T-helper 1 cell treated with Interleukin-12 subunit alpha and Interleukin-12 subunit beta and Interleukin-4 antibody, amounts not matched to agents 30 μg/mL and 1 μg/mL, for 36 hours (primary cell): ENCODE results near the gene KIF13A.
"Not testable (repeated sequence)": the region's sequence is repeated elsewhere in the genome, so short reads cannot be mapped to it uniquely, and the experiment has no call there.

Experiments used
- H3K27ac Mint-ChIP-seq: one replicate; pipeline ENCODE4 v1.8.0; 2021; ENCODE audit warnings: mild to moderate bottlenecking, mixed read lengths
- H3K27me3 Mint-ChIP-seq: one replicate; pipeline ENCODE4 v1.8.0; 2021; ENCODE audit warnings: low read depth, mixed read lengths
- H3K36me3 Mint-ChIP-seq: one replicate; pipeline ENCODE4 v1.8.0; 2021; ENCODE audit warnings: low read depth, mixed read lengths
- H3K4me1 Mint-ChIP-seq: one replicate; pipeline ENCODE4 v1.8.0; 2021; ENCODE audit warnings: low read depth, mixed read lengths
- H3K4me3 Mint-ChIP-seq: one replicate; pipeline ENCODE4 v1.8.0; 2021; ENCODE audit warnings: mild to moderate bottlenecking, moderate library complexity, mixed read lengths
- H3K9me3 Mint-ChIP-seq: one replicate; pipeline ENCODE4 v1.8.0; 2021; ENCODE audit warnings: mixed read lengths

The KIF13A gene

DNA sequence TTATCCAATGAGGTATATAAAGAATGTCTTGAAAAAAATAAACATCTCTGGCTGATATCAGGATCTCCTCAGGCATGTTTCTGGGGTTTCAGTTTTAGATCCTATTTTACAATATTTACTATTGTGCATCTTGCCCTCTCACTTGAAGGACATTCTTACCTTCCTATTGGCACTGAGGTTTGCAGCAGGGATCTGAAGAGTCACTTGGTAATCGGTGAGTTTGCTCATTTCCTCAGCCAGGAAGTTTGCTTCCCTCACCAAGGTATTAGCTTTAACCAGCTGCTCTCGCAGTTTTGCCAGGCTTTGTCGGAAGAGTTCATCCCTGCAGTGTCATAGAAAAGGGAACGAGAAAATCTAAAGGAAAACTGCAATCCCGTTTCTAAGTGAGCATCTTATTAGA, 178.8 kb downstream of the KIF13A start:
- Mint-ChIP-seq H3K4me1 (no peaks in the 10 kb centered on the region), H3K36me3 (no peaks in the 10 kb centered on the region), H3K27me3 (peaks cover 19% of the 10 kb centered on the region), H3K27ac (no peak overlapping the region), H3K9me3 (no peaks in the 10 kb centered on the region), H3K4me3 (no peak overlapping the region)

DNA sequence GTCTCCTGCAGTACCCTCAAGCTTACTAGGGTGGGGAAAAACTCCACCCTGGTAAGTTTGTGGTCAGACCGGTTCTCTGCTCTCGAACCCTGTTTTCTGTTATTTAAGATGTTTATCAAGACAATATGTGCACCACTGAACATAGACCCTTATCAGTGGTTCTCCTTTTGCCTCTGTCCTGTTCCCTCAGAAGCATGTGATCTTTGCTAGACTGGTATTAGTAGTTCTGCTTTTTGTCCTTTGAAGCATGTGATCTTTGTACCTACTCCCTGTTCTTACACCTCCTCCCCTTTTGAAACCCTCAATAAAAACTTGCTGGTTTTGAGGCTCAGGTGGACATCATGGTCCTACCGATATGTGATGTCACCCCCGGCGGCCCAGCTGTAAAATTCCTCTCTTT, 180.0 kb downstream of the KIF13A start:
- H3K4me3 Mint-ChIP-seq, H3K9me3 Mint-ChIP-seq, H3K36me3 Mint-ChIP-seq, H3K4me1 Mint-ChIP-seq, H3K27ac Mint-ChIP-seq: not testable (repeated sequence)
- H3K27me3 Mint-ChIP-seq = peaks cover 19% of the 10 kb centered on the region

DNA sequence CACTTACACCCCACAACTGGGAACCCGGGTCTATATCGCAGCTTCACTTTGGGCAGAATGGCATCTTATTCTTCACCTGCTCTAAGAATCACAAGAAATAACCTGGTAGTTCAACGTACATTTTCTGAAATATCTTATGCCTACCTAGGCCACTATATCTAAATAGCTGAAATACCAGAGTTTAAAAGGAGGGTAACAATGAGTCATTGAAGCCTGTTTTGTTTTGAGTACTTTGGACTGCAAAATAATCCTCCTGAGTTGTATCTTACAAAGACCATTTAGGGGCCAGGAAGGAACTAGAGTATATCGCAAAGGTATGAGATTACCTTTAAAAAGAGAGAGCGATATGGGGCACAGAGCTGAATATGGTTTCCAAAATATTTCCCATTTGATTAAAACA, 184.0 kb downstream of the KIF13A start:
- Mint-ChIP-seq H3K9me3 (no peaks in the 10 kb centered on the region), H3K27me3 (peaks cover 22% of the 10 kb centered on the region), H3K4me3 (no peak overlapping the region), H3K36me3 (no peaks in the 10 kb centered on the region), H3K27ac (no peak overlapping the region), H3K4me1 (no peaks in the 10 kb centered on the region)

DNA sequence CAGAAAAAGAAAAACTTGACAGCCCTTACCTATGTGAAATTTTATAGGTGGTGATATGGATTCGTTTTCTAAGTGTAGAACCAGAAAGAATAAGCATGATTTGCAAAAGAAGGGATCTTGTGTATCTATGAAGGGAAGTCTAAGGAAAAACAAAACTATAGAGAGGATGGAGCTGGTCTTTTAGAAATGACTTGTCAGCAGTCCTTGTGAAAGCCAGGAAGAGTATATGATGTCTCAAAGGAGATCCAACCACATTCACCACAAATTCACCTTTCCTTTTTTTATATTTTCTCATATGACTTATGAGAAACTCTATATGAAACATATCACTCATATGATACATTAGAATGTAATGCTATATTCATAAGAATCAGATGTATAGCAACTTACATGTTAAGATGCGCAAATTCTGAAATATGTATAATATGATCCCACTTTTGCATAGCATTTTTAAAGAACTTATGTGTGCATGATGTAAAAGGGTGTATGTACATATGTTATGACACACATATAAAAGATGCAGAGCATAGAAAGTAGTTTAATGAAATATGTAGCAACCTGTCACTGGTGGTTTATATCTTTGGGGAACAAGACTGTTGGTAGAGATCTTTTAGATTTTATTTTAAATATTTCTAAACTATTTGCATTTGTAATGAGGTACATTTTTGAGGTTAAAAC, 188.8 kb downstream of the KIF13A start:
- Mint-ChIP-seq H3K36me3 (no peaks in the 10 kb centered on the region), H3K9me3 (no peaks in the 10 kb centered on the region), H3K27ac (no peak overlapping the region), H3K4me3 (no peak overlapping the region), H3K4me1 (no peaks in the 10 kb centered on the region), H3K27me3 (peaks cover 16% of the 10 kb centered on the region)

DNA sequence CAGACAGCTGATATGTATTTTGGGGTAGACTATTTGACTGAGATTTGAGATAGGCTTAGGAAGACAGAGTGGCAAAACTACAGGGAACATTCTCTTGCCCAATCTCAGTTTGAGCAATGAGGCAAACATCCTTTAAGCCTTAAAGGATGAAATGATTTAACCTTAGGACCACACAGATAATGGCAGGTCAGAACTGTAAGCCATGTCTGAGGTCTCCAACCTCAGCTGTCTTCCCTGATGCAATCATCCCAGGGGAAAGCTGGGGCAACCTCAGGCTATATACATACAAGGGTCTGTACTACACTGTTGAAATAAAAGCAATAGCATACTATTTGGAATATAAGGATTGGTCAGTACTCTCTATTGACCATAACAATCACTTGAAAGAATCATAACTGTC, 196.9 kb downstream of the KIF13A start:
- Mint-ChIP-seq H3K36me3 (no peaks in the 10 kb centered on the region), H3K9me3 (no peaks in the 10 kb centered on the region), H3K27ac (no peak overlapping the region), H3K4me1 (no peaks in the 10 kb centered on the region), H3K4me3 (no peak overlapping the region), H3K27me3 (peaks cover 26% of the 10 kb centered on the region)

DNA sequence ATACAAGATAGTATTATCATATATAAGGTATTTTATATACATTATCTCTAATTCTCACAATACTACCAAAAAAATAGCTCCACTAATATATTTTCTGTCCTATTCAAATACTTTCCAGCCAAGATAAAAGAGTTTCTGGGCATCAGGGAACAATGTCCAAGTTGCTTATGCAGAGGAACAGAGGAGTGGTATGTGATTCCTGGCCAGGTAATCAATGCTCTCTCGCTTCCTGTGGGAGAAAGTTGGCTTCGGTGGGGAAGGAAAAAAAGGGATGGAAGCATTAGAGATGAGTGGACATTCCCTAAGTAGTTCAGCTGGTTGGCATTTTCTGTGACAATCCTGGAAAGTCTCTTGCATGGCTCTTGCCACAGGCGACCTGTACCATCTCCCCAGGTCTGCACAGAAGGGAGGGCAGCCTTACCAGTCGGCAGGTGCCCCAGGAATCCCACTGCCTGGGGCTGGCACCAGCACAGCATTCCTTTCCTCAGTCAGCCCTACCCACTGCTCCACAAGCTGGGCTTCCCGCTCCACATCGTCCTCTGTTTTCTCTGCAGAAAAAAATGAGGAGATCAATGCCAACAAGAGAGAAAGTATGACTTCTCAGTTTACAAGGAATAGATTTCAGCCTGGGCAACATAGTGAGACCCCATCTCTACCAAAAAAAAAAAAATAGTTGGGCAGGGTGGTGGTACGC, 202.2 kb downstream of the KIF13A start:
- peaks cover 18% of the 10 kb centered on the region for H3K27me3 Mint-ChIP-seq
- H3K27ac Mint-ChIP-seq = no peak overlapping the region
- H3K4me1 Mint-ChIP-seq = no peaks in the 10 kb centered on the region
- no peak overlapping the region for H3K4me3 Mint-ChIP-seq
- no peaks in the 10 kb centered on the region for H3K36me3 Mint-ChIP-seq
- H3K9me3 Mint-ChIP-seq = no peaks in the 10 kb centered on the region

DNA sequence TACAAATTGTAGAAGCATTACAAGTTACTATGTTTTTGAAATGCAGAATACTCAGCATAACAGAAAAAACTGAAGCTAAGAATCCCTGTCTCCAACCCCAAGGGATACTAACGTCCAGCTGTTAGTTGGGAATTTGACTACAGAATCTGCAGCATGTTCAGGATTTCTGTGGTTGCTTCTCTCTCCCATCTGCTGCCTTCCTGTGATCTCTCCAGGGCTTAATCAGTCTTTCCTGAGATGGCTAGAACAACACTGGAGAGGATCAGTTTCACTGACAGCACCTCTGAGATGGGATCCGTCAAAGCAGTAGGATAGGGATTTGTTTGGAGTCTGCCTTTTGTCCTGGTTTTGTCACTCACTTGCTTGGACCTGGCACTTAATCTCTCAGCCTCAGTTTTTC, 207.4 kb downstream of the KIF13A start:
- Mint-ChIP-seq H3K4me1 (no peaks in the 10 kb centered on the region), H3K27me3 (peaks cover 18% of the 10 kb centered on the region), H3K9me3 (no peaks in the 10 kb centered on the region), H3K36me3 (no peaks in the 10 kb centered on the region), H3K27ac (no peak overlapping the region), H3K4me3 (no peak overlapping the region)

DNA sequence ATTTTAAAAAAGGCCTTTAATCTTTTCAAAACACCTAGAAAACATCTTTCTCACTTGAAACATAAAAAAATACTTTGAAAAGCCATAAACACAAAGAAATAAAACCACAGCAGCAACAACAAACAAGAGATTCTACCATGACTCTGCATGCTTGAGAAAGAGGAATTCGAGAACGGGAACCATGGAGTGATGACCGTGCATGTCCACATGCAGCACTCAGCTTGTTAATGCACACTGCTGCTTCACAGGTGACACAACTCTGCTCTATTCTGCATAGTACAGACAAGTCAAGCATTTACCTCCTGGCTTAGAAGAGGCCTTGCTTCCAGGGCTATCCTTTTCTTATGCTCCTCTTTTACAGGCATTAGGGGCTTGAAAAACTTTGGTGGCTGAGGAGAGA, 215.8 kb downstream of the KIF13A start:
- no peaks in the 10 kb centered on the region for H3K36me3 Mint-ChIP-seq
- H3K4me3 Mint-ChIP-seq = no peak overlapping the region
- peaks cover 12% of the 10 kb centered on the region for H3K27me3 Mint-ChIP-seq
- H3K9me3 Mint-ChIP-seq = no peaks in the 10 kb centered on the region
- no peaks in the 10 kb centered on the region for H3K4me1 Mint-ChIP-seq
- no peak overlapping the region for H3K27ac Mint-ChIP-seq

DNA sequence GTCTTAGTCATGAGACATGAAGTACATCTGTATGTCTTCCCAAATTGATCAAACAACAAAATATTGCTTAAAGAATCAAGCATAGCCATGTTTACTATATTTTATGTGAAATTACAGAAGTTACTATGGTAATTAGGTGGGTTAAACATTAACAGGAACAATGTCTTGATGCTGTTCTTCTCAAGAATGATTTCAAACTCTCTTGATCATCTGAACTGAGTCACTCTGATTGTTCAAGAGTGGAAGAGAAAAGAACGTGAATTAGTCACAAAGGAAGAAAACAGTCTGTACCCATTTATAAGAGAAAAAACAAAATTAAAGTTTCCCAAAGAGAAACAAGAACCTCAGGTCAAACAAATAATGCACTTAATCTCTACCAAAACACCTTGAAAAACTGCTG, 218.6 kb downstream of the KIF13A start:
- no peaks in the 10 kb centered on the region for H3K9me3 Mint-ChIP-seq
- H3K36me3 Mint-ChIP-seq = no peaks in the 10 kb centered on the region
- H3K4me3 Mint-ChIP-seq = no peak overlapping the region
- H3K27ac Mint-ChIP-seq = no peak overlapping the region
- H3K27me3 Mint-ChIP-seq = peaks cover 14% of the 10 kb centered on the region
- no peaks in the 10 kb centered on the region for H3K4me1 Mint-ChIP-seq

DNA sequence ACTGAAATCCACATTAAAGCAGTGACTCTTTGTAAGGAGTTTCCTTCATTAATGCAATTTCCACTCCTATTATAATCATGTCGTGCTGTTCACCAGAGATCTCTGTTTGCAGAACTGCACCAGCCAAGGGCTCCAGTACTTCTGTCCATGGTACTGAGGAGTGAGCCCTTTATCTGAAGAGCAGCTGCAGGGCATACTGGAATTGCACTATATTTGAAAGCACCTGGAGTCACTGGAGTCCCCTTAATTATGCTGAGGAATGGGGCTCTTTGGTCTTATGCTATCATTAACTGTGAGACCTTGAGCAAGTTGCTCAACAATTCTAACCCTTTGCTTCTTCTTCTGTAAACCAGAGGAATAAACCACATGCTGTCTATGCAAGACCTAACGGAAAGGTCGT, 219.0 kb downstream of the KIF13A start:
- Mint-ChIP-seq H3K36me3 (no peaks in the 10 kb centered on the region), H3K4me1 (no peaks in the 10 kb centered on the region), H3K4me3 (no peak overlapping the region), H3K27ac (no peak overlapping the region), H3K9me3 (no peaks in the 10 kb centered on the region), H3K27me3 (peaks cover 14% of the 10 kb centered on the region)

DNA sequence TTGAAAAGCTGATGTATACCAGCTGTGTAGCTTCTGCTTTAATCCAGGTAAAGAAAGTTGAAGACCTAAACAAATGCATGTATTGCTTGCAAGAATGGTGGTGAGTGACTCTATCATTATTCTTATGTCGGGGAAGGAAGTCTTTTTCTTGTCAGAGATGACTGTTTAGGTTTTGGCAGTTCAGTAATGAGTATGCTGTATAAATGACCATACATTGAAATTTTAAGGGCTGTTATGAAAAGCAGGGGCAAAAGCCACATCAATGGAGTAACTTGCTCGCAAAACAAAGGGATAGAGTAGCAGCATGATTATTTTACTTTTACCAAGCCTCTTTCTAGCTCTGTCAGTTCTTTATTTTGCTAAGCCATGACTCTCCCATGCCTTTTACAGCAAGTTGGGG, 224.8 kb downstream of the KIF13A start:
- Mint-ChIP-seq H3K27me3 (peaks cover 19% of the 10 kb centered on the region), H3K4me1 (no peaks in the 10 kb centered on the region)

DNA sequence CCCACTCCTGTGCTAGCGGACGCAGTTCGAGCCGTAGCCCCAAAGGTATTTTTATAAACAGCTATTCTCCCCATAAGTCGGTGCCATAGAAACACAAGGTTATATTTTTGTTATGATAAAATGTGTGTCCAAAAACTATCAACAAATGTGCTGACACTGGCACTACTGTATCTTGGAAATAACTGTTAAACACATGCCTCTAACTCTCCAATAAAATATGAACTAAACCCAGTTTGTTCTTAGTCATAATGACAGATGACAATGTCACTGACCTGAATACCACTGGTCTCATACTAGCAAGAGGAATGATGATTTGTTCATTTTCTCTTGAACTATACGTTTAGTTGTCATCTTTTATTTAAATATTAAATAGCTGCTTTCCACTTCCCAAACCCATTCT, 229.3 kb downstream of the KIF13A start:
- H3K9me3 Mint-ChIP-seq = no peaks in the 10 kb centered on the region
- H3K36me3 Mint-ChIP-seq = no peaks in the 10 kb centered on the region
- no peaks in the 10 kb centered on the region for H3K4me1 Mint-ChIP-seq
- H3K27me3 Mint-ChIP-seq = peaks cover 15% of the 10 kb centered on the region
- H3K4me3 Mint-ChIP-seq = no peak overlapping the region
- H3K27ac Mint-ChIP-seq = no peak overlapping the region

More for the DNA sequence above, 224.8 kb downstream of the KIF13A start:
- Mint-ChIP-seq H3K27ac (no peak overlapping the region), H3K9me3 (no peaks in the 10 kb centered on the region), H3K4me3 (no peak overlapping the region), H3K36me3 (no peaks in the 10 kb centered on the region)

DNA sequence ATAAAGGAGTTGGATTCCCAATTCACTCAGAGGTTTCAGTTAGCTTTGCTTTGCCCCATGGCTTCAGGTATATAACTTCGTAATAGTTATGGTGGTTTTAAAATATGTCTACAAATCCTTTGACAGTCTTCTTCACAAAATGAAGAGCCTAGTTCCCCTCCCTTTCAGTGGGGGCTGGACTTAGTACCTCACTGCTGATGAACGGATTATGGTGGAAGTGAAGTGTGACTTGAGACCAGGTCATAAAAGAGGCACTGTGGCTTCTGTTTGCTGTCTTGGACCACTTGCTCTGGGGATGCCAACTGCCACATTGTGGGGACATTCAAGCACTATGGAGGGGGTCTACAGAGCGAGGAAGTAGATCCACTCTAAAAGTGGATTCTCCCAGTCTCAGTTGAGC, 233.2 kb downstream of the KIF13A start:
- Mint-ChIP-seq H3K4me3 (no peak overlapping the region), H3K27ac (no peak overlapping the region), H3K4me1 (no peaks in the 10 kb centered on the region), H3K27me3 (peaks cover 4% of the 10 kb centered on the region), H3K36me3 (no peaks in the 10 kb centered on the region), H3K9me3 (no peaks in the 10 kb centered on the region)

DNA sequence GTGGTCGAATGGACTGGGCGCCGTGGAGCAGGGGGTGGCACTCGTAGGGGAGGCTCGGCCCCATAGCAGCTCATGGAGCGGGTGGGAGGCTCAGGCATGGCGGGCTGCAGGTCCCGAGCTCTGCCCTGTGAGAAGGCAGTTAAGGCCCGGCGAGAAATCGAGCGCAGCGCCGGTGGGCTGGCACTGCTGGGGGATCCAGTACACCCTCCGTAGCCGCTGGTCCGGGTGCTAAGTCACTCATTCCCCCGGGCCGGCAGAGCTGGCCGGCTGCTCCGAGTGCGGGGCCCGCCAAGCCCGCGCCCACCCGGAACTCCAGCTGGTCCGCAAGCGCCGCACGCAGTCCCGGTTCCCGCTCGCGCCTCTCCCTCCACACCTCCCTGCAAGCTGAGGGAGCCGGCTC, 242.1 kb downstream of the KIF13A start:
- H3K4me1 Mint-ChIP-seq, H3K36me3 Mint-ChIP-seq, H3K4me3 Mint-ChIP-seq, H3K27ac Mint-ChIP-seq, H3K27me3 Mint-ChIP-seq, H3K9me3 Mint-ChIP-seq: not testable (repeated sequence)

DNA sequence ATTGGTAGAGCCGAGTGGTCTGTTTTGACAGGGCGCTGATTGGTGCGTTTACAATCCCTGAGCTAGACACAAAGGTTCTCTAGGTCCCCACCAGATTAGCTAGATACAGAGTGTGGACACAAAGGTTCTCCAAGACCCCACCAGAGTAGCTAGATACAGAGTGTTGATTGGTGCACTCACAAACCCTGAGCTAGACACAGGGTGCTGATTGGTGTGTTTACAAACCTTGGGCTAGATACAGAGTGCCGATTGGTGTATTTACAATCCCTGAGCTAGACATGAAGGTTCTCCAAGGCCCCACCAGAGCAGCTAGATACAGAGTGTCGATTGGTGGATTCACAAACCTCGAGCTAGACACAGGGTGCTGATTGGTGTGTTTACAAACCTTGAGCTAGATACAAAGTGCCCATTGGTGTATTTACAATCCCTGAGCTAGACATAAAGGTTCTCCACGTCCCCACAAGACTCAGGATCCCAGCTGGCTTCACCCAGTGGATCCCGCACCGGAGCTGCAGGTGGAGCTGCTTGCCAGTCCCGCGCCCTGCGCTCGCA, 242.6 kb downstream of the KIF13A start:
- not testable (repeated sequence) for H3K4me1 Mint-ChIP-seq, H3K36me3 Mint-ChIP-seq, H3K4me3 Mint-ChIP-seq, H3K9me3 Mint-ChIP-seq, H3K27ac Mint-ChIP-seq, H3K27me3 Mint-ChIP-seq
